RKO (cell line): ENCODE data around the gene PLD6.
"Not testable (repeated sequence)": the region's sequence is repeated elsewhere in the genome, so short reads cannot be mapped to it uniquely, and the experiment has no call there.

ENCODE experiments used
- DNase-seq: peaks from one replicate; pipeline ENCODE4 v3.0.0-alpha.2; 2016; ENCODE audit warnings: low spot score

The PLD6 gene

DNA sequence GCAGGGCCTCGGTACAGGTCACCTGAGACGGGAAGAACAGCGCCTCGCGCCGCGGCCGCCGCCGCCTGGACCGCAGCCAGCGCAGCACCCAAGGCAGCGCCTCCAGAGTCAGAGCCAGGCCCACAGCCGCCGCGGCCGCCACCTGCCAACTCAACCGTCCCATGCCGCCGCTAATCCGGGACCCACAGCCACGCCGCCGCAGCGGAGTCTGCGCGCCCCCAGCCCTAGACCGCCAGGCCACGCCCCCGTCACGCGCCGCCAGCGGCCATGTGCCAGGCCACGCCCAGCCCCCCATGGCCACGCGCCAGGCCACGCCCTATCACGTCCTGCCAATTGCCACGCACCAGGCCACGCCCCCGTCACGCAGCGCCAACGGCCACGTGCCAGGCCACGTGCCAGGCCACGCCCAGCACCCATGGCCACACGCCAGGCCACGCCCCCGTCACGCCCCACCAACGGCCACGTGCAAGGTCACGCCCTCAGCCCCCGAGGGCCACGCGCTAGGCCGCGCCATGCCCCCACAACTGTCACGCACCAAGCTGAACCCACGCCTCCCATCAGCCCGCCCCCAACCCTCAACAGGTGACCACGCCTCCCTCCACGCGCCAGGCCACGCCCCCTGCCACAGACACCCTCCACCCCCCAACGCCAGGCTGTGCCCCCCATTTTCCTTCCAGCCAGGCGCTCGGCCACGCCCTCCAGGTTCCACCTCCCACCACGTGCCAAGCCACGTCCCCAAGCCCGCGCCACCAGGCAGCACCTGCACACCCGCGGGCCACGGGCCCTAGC is at the start of gene PLD6:
Gene PLD6 (minus strand): TSS at position 210 of the 789 bp plus-strand sequence. CDS start 47 bp downstream, at position 163.
- DNase-seq = peak; percentile 83

DNA sequence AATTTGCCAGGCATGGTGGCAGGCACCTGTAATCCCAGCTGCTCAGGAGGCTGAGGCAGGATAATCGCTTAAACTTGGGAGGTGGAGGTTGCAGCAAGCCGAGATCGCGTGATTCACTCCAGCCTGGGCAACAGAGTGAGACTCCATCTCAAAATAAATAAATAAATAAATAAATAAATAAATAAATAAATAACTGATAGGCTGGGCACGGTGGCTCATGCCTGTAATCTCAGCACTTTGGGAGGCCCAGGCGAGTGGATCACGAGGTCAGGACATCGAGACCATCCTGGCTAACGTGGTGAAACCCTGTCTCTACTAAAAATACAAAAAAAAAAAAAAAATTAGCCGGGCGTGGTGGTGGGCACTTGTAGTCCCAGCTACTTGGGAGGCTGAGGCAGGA is 49.6 kb upstream of the PLD6 start:
- DNase-seq = not testable (repeated sequence)

GRCh38 chr17:17254036-17254435 is 47.9 kb upstream of the PLD6 start:
- no peak for DNase-seq

- DNase-seq = no peak
These were observed 47.3 kb upstream of the PLD6 start for GRCh38 chr17:17253406-17253805.

DNA sequence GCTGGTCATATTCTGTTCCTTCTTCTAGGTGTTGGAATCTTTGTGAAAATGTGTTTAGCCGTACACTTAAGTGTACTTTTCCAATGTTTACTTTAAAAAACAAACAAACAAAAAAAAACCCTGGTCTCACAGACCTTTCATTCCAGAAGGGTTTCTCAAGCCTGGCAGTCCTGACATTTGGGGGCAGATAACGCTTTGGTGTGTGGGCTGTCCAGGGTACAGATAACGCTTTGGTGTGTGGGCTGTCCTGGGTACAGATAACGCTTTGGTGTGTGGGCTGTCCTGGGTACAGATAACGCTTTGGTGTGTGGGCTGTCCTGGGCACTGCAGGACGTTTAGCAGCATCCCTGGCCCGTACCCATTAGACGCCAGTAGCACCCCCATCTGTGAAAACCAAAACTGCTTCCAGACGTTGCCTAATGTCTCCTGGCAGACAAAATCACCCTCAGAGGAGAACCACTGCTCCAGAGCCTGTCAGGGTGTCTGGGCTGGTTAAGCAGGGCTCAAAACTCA is 46.1 kb upstream of the PLD6 start:
- DNase-seq = no peak

DNA sequence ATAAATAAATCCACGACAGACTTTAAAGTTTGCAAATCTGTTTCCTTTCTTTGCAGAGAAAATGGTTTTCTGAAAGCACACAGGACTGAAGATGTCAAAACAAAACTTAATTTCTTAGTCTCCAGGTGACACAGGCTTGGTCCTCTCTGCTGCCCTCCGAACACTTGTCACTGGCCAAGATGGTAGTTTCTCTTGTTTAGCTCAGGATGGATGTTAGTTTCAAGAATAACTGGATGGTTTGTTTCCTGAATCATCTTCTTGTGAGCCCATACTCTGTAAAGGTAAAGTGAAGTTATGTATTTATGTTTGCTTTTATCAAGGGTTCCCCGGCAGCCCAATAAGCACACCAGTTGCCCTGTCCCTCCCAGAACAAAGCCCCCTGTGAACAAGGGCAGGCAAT is 40.7 kb upstream of the PLD6 start:
- no peak for DNase-seq

DNA sequence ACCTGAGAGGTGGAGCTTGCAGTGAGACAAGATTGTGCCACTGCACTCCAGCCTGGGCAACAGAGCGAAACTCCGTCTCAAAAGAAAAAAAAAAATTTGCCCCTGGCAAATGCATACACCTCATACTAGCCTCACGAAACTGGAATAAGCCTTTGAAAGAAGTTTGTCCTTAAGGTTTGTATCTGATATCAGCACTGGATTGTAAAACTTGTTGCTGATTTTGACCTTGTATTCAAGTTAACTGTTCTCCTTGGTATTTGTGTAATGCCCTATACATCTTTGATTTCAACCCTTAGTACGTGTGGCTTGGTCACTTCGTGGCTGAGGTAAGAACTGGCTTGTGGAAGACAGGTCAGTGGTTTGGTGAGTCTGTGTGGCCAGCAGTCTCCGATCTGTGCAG is 37.0 kb upstream of the PLD6 start:
- DNase-seq = no peak

- no peak for DNase-seq
These were observed 36.1 kb upstream of the PLD6 start for GRCh38 chr17:17242246-17242645.

DNA sequence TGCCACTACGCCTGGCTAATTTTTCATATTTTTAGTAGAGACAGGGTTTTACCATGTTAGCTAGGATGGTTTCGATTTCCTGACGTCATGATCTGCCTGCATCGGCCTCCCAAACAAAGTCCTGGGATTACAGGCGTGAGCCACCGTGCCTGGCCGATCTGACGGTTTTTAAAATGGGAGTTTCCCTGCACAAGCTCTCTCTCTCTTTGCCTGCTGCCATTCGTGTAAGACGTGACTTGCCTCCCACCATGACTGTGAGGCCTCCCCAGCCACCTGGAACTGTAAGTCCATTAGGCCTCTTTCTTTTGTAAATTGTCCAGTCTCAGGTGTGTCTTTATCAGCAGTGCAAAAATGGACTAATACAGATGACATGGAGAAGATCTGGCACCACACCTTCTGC is 35.5 kb upstream of the PLD6 start:
- no peak for DNase-seq

- DNase-seq = no peak
These were observed 33.7 kb upstream of the PLD6 start for GRCh38 chr17:17239832-17240231.

DNA sequence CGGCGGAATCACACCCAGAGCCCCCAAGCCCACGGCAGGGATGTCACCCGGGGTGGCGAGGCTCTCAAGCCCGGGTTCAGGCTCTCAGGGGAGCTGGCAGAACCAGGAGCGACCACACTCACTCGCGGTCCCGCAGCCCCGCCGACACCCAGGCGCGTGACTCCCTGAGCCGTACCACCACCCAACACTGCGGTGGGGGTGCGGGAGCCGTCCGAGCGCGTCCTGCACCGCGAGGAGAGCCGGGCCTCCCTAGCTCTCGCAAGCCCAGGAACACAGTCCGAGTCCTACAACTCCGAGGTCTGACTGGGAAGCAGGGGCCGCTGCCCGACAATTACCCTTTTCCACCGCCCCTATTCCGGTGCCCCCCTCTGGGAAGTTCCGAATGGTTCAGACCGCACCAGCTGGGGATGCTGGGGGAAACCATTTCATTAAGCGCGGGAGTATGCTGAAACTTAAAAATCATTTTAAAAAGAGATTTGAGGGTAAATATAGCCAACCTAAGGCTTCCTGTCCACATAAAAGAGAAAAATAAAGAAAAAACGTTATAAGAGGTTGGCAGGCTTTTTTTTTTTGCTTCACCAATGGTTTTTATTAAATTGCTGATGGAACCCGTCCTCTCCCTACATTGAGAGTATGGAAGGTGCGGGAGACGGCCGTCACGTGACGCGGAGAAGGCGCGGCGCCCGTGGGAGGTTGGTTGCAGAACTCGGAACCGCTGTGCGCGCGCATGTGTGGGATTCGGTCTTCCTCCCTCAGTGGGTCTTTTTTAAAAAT is 31.1 kb upstream of the PLD6 start, which contains the start of gene FLCN:
Gene FLCN (minus strand): TSS at position 143 of the 774 bp plus-strand sequence. CDS start 9,031 bp downstream, outside the sequence.
- DNase-seq = peak; percentile 82

DNA sequence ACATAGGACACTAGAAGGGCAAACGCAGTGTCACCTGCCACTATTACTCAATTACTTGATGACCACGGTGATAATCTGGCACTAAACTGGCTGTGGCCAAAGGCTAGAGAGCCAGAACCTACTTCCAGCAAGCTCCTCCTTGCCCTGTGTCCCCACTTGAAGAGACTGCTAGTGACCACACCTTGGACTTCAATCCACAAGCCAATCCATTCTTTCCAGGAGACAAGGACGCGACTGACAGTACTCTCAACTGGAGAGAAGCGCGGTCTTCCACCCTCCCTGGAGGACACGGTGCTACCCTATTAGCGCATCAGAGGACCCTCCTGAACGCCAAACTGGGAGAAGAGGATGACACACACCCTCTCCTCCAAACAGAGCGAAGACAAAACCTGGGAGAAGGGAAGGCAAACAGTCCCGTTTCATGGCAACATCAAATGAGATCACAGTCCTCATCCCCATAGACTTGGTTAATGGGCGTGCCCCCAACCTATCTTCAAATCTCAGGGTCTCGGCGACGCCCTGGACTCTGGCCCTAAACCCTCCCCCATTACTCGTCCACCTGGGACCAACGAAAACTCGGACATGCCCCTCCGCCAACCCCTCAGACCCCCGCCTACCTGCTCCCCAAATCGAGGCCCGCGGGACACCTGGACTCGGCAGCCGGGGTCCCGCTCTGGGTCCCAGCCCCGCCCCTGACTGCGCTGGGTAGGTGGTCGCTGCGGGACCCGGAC is 30.3 kb upstream of the PLD6 start:
- DNase-seq = peak; percentile 61

DNA sequence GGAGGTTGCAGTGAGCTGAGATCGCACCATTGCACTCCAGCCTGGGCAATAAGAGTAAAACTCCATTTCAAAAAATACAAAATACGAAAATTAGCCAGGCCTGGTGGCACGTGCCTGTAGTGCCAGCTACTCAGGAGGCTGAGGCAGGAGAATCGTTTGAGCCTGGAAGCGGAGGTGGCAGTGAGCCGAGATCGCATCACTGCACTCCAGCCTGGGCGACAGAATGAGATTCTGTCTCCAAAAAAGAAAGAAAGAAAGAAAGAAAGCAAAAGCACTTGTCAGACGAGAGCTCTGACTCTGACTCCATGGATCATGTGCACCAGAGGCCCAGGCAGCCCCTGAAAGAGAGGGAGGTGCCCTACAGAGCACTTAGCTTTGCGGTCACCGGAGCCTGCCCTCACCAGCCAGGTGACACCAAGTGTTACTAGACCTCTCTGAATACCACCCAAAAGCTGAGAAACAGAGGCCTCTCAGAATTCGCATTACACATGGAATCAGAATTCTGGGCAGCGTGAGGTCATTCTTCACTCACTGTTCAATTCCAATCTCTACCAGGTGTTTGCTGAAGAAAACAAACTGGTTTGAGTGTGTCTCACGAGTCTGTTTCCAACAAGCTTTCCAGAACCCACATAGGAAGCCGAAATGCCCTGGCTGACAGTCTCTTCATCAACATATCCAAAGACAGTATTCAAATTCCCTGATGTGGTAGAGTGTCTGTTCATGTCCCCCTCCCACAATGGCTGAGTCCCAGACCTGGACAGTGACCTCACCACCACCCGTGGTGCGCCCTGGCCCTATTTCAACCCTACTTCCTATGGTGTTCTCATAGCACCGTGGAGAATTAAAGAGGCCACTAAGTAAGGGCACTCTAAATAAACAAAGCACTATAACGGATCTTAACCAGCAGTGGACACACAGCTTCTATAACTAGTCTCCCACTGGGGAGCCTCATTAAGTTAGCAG is 29.4 kb upstream of the PLD6 start:
- peak; percentile 68 for DNase-seq

- no peak for DNase-seq
These were observed 26.1 kb upstream of the PLD6 start for GRCh38 chr17:17232303-17232621.

DNA sequence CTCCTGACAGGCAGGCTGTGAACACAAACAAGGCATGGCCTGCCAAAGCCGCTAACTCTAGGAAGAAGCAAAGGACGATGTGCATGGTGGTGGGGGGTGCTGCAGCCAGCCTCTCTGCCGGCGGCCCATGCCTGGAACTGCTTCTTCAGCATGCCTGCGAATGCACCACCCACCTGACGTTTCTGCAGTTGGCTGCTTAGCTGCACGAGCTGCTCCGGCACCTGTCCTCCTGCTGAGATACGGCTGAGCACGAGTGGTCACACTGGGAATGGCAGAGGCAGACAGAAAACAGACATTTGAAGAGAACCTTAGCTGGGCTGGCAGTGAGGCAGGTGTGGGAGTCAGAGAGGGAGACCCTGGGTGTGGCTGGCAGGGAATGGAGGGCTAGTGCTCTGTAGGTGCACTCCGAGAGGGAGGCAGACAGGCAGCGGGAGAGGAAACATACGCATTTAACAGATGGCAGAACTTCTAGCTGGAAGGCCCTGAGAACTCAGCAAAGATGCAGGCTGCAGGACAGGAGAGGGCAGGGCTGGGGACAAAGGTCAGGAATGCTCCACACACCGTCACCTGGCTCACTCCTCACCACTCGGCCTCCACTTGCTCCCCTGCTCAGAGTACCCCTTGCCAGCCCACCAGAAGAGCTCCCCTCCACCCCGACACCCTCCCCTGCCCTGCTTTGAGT is 25.6 kb upstream of the PLD6 start:
- DNase-seq = no peak

- no peak for DNase-seq
These were observed 23.6 kb upstream of the PLD6 start for GRCh38 chr17:17229416-17230384.

- DNase-seq = no peak
These were observed 22.6 kb upstream of the PLD6 start for GRCh38 chr17:17228521-17229279.

GRCh38 chr17:17227608-17228520 is 21.7 kb upstream of the PLD6 start:
- DNase-seq = no peak
